HUDEP-2 (cell line): ENCODE measurements around the gene TRAF2.

Experiments used
- DNase-seq, 76 experiments: peaks; one replicate each; lab custom pipeline; 2025; ENCODE audit not compliant: unreplicated experiment in 76 of 76; lab: John Stamatoyannopoulos, UW

TRAF2 gene

GRCh38 chr9:136930014-136930413 lies 43.7 kb downstream of the TRAF2 start:
- no peak for DNase-seq

GRCh38 chr9:136931611-136932130 lies 45.4 kb downstream of the TRAF2 start:
- DNase-seq, result no peak

DNA sequence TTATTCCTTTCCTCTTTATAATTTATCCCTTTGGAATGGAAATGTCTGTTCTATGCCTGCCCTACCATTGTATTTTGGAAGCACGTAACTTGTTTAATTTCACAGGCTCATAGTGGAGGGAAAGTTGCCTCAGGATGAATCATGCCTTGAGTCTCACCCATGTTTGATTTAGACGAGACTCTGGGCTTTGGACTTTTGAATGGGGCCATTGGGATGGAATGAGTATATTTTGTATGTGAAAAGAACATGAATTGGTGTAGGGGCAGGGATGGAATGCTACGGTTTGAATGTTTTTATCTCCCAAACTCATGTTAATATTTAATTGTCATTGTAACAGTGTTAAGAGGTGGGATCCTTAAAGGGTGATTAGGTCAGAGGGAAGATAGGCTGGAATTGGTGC lies 48.0 kb downstream of the TRAF2 start:
- DNase-seq, result no peak

- DNase-seq, result no peak
These were observed 49.3 kb downstream of the TRAF2 start for GRCh38 chr9:136935651-136936050.

DNA sequence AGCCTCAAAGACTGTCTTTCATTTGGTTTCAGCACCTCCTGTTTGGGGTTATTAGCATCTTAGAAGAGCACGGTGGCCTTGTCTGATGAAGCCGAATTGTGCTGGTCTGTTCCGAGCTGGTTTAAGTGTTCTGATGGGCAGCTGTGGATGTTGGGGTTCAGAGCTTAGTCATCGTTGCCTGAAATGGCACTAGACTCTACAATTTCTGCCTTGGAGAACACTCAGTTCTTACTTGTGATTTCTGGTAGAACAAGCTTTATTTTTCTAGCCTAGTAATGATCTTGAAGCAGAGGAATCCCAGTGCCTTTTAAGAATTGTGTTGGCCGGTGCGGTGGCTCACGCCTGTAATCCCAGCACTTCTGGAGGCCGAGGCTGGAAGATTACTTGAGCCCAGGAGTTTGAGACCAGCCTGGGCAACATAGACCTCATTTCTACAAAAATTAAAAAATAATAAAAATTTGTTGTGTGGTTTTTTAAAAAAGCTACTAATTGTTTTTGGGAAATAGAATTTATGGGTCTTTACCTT lies 50.4 kb downstream of the TRAF2 start:
- DNase-seq, result no peak

DNA sequence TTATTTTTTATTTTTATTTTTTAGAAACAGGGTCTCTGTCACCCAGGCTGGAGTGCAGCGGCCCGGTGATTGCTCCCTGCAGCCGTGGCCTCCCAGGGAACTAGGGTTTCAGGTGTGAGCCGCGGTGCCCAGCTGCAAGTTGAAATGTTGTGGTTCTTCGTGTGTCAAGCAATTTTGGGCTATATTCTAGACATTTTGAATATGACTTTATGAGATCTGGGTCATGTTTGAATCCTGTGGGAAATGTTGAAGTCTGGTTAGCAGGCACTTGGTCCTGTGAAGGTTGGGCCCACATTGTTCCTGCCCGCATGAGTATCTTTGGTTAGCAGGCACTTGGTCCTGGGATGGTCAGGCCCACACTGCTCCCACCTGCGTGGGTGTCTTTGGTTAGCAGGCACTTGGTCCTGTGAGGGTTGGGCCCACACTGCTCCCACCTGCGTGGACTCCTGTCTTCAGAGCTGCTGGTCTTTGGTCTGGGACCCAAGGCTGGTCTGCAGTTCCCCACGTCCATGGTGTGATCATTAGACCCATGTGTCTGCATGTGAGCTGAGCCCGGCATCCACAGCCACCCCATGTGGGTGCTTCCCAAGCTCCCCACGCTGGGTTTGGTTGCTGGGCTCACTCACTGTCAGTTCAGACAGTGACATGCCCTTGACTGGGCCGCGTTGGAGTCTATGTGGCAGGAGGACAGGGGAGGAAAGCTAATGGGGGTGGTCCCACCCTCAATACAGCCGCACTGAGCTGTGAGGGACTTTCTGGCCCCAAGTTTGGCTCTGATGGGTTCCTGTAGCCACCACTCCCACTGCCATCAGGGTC lies 51.1 kb downstream of the TRAF2 start:
- no peak for DNase-seq

GRCh38 chr9:136939431-136939995 lies 53.2 kb downstream of the TRAF2 start:
- DNase-seq, result no peak

GRCh38 chr9:136939996-136940525 lies 53.7 kb downstream of the TRAF2 start:
- no peak for DNase-seq

GRCh38 chr9:136940526-136941230 lies 54.4 kb downstream of the TRAF2 start:
- no peak for DNase-seq

DNA sequence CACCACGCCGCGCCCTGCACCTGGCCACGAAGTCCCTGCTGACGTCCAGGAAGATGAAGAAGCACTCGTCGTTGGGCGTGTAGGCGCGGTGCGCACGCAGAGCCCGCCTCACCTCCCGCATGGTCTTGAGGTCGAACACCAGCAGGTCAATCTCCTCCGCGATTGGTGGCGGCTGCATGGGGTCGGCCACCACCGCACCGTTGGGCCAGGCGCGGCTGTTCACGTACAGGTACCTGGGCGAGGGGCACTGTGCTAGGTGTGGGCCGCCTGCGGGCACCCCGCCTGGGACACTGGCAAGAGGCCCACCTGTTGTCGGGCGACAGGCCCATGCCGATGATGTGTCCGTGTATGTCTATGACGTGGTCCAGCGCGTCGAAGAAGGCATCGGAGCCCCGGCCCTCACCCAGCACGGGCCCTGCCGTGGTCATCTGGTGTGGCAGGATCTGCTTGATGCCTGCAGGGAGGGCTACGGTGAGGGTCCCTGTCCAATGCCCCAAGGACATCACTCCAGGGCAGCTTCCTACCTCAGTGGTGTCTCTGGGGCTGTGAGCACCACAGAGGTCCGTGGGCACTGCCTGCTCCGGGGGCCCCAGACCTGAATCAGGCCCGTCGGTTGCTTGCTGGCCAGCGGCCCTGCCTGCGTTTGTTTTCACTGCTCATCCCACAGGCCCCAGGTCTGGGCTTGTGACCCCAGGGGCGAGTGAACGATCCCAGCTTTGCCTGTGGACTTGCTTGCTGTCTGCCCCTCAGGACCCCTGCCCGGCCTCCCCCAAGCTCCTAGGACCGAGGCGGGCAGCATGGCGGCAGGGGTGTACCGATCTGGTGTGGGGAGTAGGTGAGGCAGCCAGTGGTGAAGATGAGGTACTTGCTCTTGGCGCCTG lies 55.2 kb downstream of the TRAF2 start:
- no peak for DNase-seq

DNA sequence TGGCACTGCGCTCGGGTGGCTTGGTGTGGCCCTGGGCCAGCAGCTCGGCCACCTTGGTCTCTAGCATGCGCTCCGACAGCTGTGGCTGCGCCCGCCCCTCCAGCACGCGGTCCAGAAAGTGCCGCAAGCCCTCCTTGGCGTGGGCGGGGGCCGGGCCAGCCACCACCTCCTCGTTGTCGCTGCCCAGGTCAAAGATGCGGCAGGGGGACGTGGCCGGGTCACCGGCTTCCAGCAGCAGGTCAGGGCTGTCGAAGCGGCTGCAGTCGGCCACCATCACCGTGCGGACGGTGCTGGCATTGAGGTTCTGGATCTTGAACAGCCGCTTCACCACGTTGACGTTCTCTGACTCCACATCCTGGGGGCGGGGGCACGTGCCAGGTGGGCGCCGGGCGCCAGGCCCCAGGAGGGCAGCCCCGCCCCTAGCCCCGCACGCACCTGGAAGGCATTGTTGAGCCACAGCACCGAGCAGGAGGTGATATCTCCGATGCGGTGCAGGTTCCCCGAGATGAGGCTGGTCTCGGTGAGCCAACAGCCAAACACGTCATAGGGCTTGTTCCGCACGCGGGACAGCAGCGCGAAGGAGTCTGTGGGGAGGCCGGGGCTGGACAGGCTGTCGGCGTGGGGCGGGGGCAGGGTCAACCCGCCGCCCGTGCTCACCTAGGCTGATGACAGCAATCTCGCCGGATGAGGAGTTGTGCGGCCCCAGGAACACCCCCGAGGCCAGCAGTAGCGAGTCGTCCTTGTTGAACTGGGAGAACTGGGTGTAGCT lies 56.0 kb downstream of the TRAF2 start:
- no peak for DNase-seq

- DNase-seq, result no peak
These were observed 56.5 kb downstream of the TRAF2 start for GRCh38 chr9:136942881-136943230.

- peak in 34 of 76 experiments; percentile 3 to 50 (median 28) for DNase-seq
These were observed 57.2 kb downstream of the TRAF2 start for GRCh38 chr9:136943291-136944211.

DNA sequence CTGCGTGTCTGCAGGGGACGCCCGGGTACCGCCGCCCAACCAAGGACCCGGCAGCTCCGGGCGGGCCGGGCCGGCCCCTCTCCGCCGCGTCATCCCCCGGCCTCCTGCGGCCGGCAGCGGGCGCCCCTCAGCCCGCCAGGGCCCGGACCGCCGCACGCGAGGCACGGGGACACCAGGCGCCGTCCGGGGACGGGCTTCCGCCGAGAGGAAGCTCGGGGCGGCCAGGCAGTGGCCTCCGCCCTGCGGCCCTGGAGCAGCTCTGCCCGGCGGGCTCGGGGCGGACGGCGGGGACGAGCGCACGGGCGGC lies 57.8 kb downstream of the TRAF2 start:
- peak in 9 of 76 experiments; percentile 36 to 59 (median 51) for DNase-seq

DNA sequence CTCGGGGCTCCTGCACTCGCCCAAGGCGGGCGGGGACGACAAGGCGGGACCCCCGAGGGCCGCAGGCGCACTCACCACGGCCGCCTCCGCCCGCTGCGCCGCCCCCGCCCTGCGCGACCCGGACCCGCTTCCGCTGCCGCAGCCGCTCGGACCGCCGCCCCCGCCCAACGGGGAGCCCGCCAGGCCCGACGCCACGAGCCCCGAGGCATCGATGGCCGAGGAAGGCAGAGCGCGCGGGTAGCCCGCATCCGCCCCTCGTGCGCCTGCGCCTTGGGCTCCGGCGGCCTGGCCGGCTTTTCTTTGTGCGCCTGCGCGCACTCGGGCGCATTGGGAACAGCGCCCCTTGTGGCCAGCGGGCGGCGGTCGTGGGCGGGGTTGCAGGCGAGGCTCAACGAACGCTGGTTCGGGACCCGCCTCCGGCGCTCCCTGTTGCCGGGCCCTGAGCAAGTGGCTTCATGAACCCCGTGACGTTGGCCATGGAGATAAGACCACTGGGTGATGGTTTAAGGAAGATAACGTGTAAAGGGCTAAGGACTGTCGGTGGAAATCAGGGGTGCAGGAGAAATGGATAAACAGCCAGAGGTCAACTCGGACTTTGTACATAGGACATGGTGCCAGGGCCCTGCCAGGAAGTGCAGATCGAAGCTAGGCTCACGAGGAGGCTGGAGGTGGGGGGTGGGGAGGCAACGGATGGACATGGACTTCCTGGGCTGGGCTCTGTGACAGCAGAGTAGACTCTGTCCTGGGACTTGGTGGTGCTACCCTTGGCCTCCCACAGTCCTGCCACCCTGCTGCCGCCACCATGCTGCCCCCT lies 58.4 kb downstream of the TRAF2 start, which contains the start of the genes C8G and FBXW5:
Gene C8G, plus strand, starts transcription at position 725 of the 814 bp plus-strand sequence. Its CDS starts 78 bp downstream, at position 803.
Gene FBXW5, minus strand, starts transcription at position 220 of the 814 bp plus-strand sequence. CDS start 655 bp downstream, outside the sequence.
- DNase-seq, result peak in 74 of 76 experiments; percentile 59 to 97 (median 92)

GRCh38 chr9:136945333-136946227 lies 59.3 kb downstream of the TRAF2 start:
- no peak for DNase-seq
